Measurements from ENCODE around the gene STPG4. TPM values are rescaled to one million over a fixed set of nuclear protein-coding genes. Genes with fewer than 3 reads are reported as not detected.

Gene STPG4
- total RNA-seq, 1 experiment from 2014 or later = 10.6 TPM

- CTCF ChIA-PET = no interaction called here
- peaks cover 92% of the 10 kb centered on the region for H3K79me2 ChIP-seq (ENCODE audit: insufficient read depth, low read length)
- H3K9me2 ChIP-seq (ENCODE audit: insufficient read depth) = no peaks in the 10 kb centered on the region
- TF ChIP-seq SRF (IDR thresholded peaks at IDR 0.05; ENCODE audit: low read depth) (no peak), FOSL1 (IDR thresholded peaks at IDR 0.05; ENCODE audit: low read depth) (no peak), ZBTB33 (IDR thresholded peaks at IDR 0.05; ENCODE audit: extremely low read depth, insufficient replicate concordance, low read length) (no peak), POLR2A (IDR thresholded peaks at IDR 0.05; ENCODE audit: borderline replicate concordance, extremely low read depth, insufficient read depth, insufficient read length) (no peak), CEBPB (IDR thresholded peaks at IDR 0.05; ENCODE audit: low read depth) (no peak), EGR1 (IDR thresholded peaks at IDR 0.05; ENCODE audit: low read depth) (no peak), TCF7L2 (IDR thresholded peaks at IDR 0.05; ENCODE audit: borderline replicate concordance, extremely low read depth, insufficient read depth, insufficient read length) (no peak), CTCF (IDR thresholded peaks at IDR 0.05 in 2 of 3, conservative IDR thresholded peaks at IDR 0.05 in 1 of 3; ENCODE audit: borderline replicate concordance in 1 of 3, insufficient read depth in 1 of 3, low read depth in 2 of 3, low read length in 2 of 3) (no peak)
- H3K36me3 ChIP-seq (ENCODE audit: control insufficient read depth in 1 of 2, insufficient read depth in 2 of 2, low read length in 2 of 2) = no peaks in the 10 kb centered on the region
- RAD21 ChIA-PET (ENCODE audit: low non-redundant PET in 1 of 2, low total read pairs in 2 of 2, uncharacterized antibody in 2 of 2, unreplicated experiment in 2 of 2) = no interaction called here
- POLR2A ChIA-PET = no interaction called here
- H3K4me2 ChIP-seq (ENCODE audit: low read length) = no peak overlapping the region
- H3K27me3 ChIP-seq (ENCODE audit: insufficient read depth, low read length) = no peaks in the 10 kb centered on the region
- H3K27ac ChIP-seq (ENCODE audit: low read depth, low read length) = no peak overlapping the region
- no peak for DNase-seq (ENCODE audit: low read depth, low spot score)
- intact Hi-C loops (cut with micrococcal nuclease) = no loop called here
- no peaks in the 10 kb centered on the region for H4K20me1 ChIP-seq (ENCODE audit: insufficient read depth)
- BruUV-seq (replicated peaks) = no TSS peak
- H3K4me3 ChIP-seq (replicated peaks in 1 of 2; ENCODE audit: low read depth in 1 of 2, low read length in 2 of 2) = no peak overlapping the region
- no peak for ATAC-seq
- 0 out of 2 replicates have a peak overlapping the region, but pooled peaks have one; percentile 20 for H3K9ac ChIP-seq (ENCODE audit: low read length)
- no peaks in the 10 kb centered on the region for H3K9me3 ChIP-seq (ENCODE audit: control insufficient read depth in 1 of 2, insufficient read depth in 1 of 2, low read depth in 1 of 2, low read length in 2 of 2)
- no peak overlapping the region for H2AFZ ChIP-seq (ENCODE audit: low read depth, low read length, poor library complexity, severe bottlenecking)
- peaks cover 35 to 76% of the 10 kb centered on the region in 2 experiments for H3K4me1 ChIP-seq (ENCODE audit: control insufficient read depth in 1 of 2, insufficient read depth in 2 of 2, low read length in 2 of 2)
These were observed 71.6 kb downstream of the STPG4 start for GRCh38 chr2:47083485-47083884.
